Large intestine (tissue), 3 donors: ENCODE results near the gene IFNE. TPM values are rescaled to one million over a fixed set of nuclear protein-coding genes. Genes with fewer than 3 reads are reported as not detected.
"Not testable (repeated sequence)": the region's sequence is repeated elsewhere in the genome, so short reads cannot be mapped to it uniquely, and the experiment has no call there.

Experiments used
- DNase-seq, 2 donors: peaks; one replicate each; pipeline versions ENCODE4 v3.0.0 to v3.0.0-alpha.2; 2013
- H3K27ac ChIP-seq: one replicate; pipeline ENCODE4 v1.5.1; 2013; ENCODE audit warnings: low read length
- H3K27me3 ChIP-seq: 2 replicates; pipeline ENCODE4 v1.6.1; 2013; ENCODE audit warnings: low read length; ENCODE audit not compliant: control insufficient read depth, insufficient read depth
- H3K36me3 ChIP-seq: 2 replicates; pipeline ENCODE4 v1.6.1; 2013; ENCODE audit warnings: low read length; ENCODE audit not compliant: control insufficient read depth, insufficient read depth
- H3K4me1 ChIP-seq: one replicate; pipeline ENCODE4 v1.6.1; 2013; ENCODE audit warnings: low read length; ENCODE audit not compliant: control insufficient read depth, insufficient read depth
- H3K4me3 ChIP-seq: one replicate; pipeline ENCODE4 v1.5.1; 2013; ENCODE audit warnings: low read length
- H3K9me3 ChIP-seq: one replicate; pipeline ENCODE4 v1.6.1; 2013; ENCODE audit warnings: mild to moderate bottlenecking, low read depth, low read length, moderate library complexity; ENCODE audit not compliant: control insufficient read depth
- WGBS: methylation state at CpG from one replicate; pipeline ENCODE4 v1.1.5; 2013; ENCODE audit warnings: low lambda C conversion rate; ENCODE audit not compliant: insufficient coverage; 5-methylcytosine and 5-hydroxymethylcytosine counted together
- polyA plus RNA-seq: library from polyadenylated mRNA; unstranded; fragments of 120-200 nt; gene quantifications from one replicate; pipeline ENCODE4 v1.2.1, GENCODE V29; 2013

The IFNE gene
- polyA plus RNA-seq, 1 donor, result 1.8 TPM

- no peak for DNase-seq
- no peaks in the 10 kb centered on the region for H3K4me1 ChIP-seq
- H3K27me3 ChIP-seq, result no peaks in the 10 kb centered on the region
- no peaks in the 10 kb centered on the region for H3K36me3 ChIP-seq
- H3K27ac ChIP-seq, result no peak overlapping the region
- H3K9me3 ChIP-seq, result no peaks in the 10 kb centered on the region
- 100% methylated on average over 1 of the region's 2 CpGs for WGBS
- no peak overlapping the region for H3K4me3 ChIP-seq
Measured at GRCh38 chr9:21454149-21454548, 28.0 kb downstream of the IFNE start.

DNA sequence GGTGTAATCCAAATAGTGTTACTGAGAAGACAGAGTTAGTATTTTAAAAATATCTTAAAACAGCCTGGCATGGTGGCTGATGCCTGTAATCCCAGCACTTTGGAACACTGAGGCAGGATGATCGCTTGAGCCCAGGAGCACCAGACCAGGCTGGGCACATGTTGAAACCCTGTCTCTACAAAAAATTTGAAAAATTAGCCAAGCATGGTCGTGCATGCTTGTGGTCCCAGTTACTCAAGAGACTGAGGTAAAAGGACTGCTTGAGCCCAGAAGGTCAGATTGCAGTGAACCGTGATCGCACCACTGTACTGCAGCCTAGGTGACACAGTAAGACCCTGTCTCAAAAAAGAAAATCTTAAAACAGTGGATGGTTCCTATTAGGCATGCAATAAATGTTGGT, 29.4 kb downstream of the IFNE start:
- Histone ChIP-seq H3K27me3 (no peaks in the 10 kb centered on the region), H3K4me1 (no peaks in the 10 kb centered on the region), H3K27ac (no peak overlapping the region), H3K9me3 (no peaks in the 10 kb centered on the region), H3K4me3 (no peak overlapping the region), H3K36me3 (no peaks in the 10 kb centered on the region)
- 94% methylated on average over 3 of the region's 4 CpGs for WGBS
- DNase-seq, result no peak

GRCh38 chr9:21450733-21451394, 31.2 kb downstream of the IFNE start:
- DNase-seq, result no peak
- no peaks in the 10 kb centered on the region for H3K27me3 ChIP-seq
- H3K27ac ChIP-seq, result no peak overlapping the region
- WGBS, result 88% methylated on average over 1 of the region's 4 CpGs
- no peak overlapping the region for H3K4me3 ChIP-seq
- H3K36me3 ChIP-seq, result no peaks in the 10 kb centered on the region
- no peaks in the 10 kb centered on the region for H3K9me3 ChIP-seq
- no peaks in the 10 kb centered on the region for H3K4me1 ChIP-seq

- H3K27ac ChIP-seq, result not testable (repeated sequence)
- no CpG with 5 or more reads among the region's 5 CpGs for WGBS
Measured at GRCh38 chr9:21449312-21449711, 32.8 kb downstream of the IFNE start.

DNA sequence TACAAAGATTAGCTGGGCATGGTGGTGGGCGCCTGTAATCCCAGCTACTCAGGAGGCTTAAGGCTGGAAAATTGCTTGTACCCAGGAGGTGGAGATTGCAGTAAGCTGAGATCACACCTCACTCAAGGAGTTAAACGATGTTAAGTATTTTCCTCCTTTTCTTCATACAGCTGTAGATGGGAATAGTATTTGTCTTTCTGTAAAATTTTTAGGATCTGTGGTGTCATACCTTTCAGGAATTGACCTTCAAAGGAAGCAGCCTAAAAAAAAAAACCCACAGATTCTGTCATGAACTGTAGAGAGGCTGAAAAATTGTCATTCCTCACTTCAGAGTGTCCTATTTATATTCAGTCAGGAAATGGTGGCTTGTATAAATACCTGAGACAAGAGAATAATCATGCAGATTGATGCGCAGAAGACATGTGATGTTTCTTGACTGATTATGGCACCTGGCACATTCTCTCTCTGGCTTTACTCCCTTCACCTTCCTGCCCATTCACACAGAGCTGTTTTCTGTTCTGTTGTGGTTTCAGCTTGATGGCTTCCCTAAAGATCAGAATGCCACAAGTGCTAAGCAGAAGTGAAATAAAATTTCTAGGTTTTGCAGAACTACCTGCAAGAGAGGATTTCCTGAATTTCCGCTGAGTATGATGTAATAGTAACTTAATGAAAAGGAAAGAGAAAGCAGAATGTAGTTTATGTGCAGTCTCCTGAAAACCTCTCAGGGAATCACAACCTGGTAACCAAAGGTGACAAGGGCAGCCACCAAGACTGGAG, 38.1 kb downstream of the IFNE start:
- no peak for DNase-seq
- Histone ChIP-seq H3K4me3 (no peak overlapping the region), H3K4me1 (no peaks in the 10 kb centered on the region), H3K9me3 (no peaks in the 10 kb centered on the region), H3K36me3 (no peaks in the 10 kb centered on the region), H3K27ac (no peak overlapping the region), H3K27me3 (no peaks in the 10 kb centered on the region)
- no CpG with 5 or more reads among the region's 4 CpGs for WGBS

More at GRCh38 chr9:21449312-21449711, 32.8 kb downstream of the IFNE start:
- not testable (repeated sequence) for H3K4me1 ChIP-seq, DNase-seq, H3K9me3 ChIP-seq, H3K4me3 ChIP-seq, H3K27me3 ChIP-seq, H3K36me3 ChIP-seq

- H3K4me1 ChIP-seq, result no peaks in the 10 kb centered on the region
- no peak within 1 kb of the TSS for H3K27ac ChIP-seq
- H3K27me3 ChIP-seq, result no peaks in the 10 kb centered on the region
- 94% methylated on average over 2 of the region's 4 CpGs for WGBS
- H3K9me3 ChIP-seq, result no peaks in the 10 kb centered on the region
- DNase-seq, result no peak
- H3K36me3 ChIP-seq, result no peaks in the 10 kb centered on the region
- H3K4me3 ChIP-seq, result no peak within 1 kb of the TSS
Measured at GRCh38 chr9:21440139-21440538, 42.0 kb downstream of the IFNE start, which contains the start of gene IFNA1. Gene IFNA1 (plus strand): TSS chr9:21440439. CDS start chr9:21440508, 69 bp downstream.

DNA sequence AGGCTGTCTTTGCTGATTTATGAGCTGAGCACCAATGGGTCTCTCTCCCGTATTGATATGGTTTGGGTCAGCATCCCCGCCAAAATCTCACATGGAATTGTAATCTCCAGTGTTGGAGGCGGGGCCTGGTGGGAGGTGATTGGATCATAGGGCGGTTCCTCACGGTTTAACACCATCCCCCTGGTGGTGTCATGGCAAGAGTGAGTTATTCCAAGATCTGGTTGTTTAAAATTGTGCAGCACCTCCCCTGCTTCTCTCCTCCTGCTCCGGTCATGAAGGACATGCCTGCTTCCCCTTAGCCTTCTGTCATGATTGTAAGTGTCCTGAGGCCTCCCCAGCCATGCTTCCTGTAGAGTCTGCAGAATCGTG, 47.1 kb downstream of the IFNE start:
- DNase-seq, H3K4me3 ChIP-seq, H3K9me3 ChIP-seq, H3K4me1 ChIP-seq, H3K27me3 ChIP-seq, H3K36me3 ChIP-seq, H3K27ac ChIP-seq: not testable (repeated sequence)
- no CpG with 5 or more reads among the region's 7 CpGs for whole genome bisulfite sequencing

DNA sequence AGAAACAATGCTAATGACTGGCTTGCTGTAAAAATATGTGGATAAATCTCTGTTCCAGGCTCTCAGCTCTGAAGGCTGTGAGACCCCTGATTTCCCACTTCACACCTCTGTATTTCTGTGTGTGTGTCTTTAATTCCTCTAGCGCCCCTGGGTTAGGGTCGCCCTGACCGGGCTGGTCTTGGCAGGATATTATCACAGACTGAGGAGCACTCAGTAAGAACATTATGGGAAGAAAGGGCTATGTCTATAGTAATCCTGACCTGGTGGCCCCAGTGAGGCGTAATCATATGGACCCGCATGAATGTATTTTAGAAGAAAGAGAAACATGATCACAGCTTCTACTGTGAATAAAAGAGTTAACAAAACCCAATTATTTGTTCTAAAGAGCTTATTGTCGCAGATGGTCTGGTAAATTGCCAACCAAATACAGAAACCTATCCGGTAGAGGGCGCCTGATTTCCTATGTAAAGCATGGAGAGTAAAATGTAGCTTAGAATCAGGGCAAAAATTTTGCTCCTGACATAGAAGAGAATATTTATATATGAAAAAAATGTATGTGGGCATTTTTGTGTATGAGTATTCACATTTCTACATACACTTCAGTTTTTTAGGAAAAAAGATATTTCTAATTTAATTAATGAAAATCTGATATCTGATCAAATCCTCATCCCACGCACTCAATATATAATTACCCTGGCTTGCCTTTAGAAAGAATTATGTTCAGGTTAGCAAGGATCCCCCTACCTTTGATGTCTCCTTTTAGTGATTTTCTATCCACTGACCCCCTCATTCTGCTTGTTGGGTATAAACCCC, 47.7 kb downstream of the IFNE start:
- 72% methylated on average over 2 of the region's 9 CpGs for WGBS
- no peaks in the 10 kb centered on the region for H3K4me1 ChIP-seq
- H3K27ac ChIP-seq, result no peak overlapping the region
- no peak overlapping the region for H3K4me3 ChIP-seq
- no peaks in the 10 kb centered on the region for H3K9me3 ChIP-seq
- no peaks in the 10 kb centered on the region for H3K36me3 ChIP-seq
- peaks cover 4% of the 10 kb centered on the region for H3K27me3 ChIP-seq
- peak; percentile 7 to 16 for DNase-seq

- no peak overlapping the region for H3K27ac ChIP-seq
- no peaks in the 10 kb centered on the region for H3K9me3 ChIP-seq
- 93% methylated on average over 2 of the region's 2 CpGs for WGBS
Measured at GRCh38 chr9:21432672-21433425, 49.3 kb downstream of the IFNE start.

More at GRCh38 chr9:21432672-21433425, 49.3 kb downstream of the IFNE start:
- Histone ChIP-seq H3K4me3 (no peak overlapping the region), H3K36me3 (no peaks in the 10 kb centered on the region), H3K27me3 (peaks cover 4% of the 10 kb centered on the region), H3K4me1 (no peaks in the 10 kb centered on the region)
- DNase-seq, result no peak
